Endothelial cell of umbilical vein (primary cell): ENCODE results near the gene TIMM17A. TPM values are rescaled to one million over a fixed set of nuclear protein-coding genes. Genes with fewer than 3 reads are reported as not detected.

Source experiments
- BruUV-seq: library from RNA; stranded (reverse); fragments of 400-500 nt; replicated peaks from 2 replicates; lab custom pipeline; 2021; lab: Mats Ljungman, UMichigan
- CTCF ChIA-PET: fragments of 300-600, 350-600 bp; sonication (Branson Sonifier 250); formaldehyde crosslinking; loops from one replicate; lab custom pipeline; 2021; ENCODE audit warnings: antibody characterized with exemption, inconsistent platforms; lab: Charles Lee
- POLR2A ChIA-PET: fragments of 300-600, 350-600 bp; sonication (Branson Sonifier 250); formaldehyde crosslinking; loops from one replicate; lab custom pipeline; 2021; ENCODE audit warnings: antibody characterized with exemption, inconsistent platforms; lab: Charles Lee
- DNase-seq: peaks from one replicate; pipeline ENCODE4 v3.0.0-alpha.2; 2011; ENCODE audit warnings: low read depth, low spot score
- FAIRE-seq: peaks from 2 replicates; lab custom pipeline; 2011; peaks lifted over from hg19 to GRCh38; lab: Jason Lieb, UNC
- H2AFZ ChIP-seq: 2 replicates; pipeline ENCODE4 v1.6.0; 2012; ENCODE audit warnings: low read depth, low read length, control low read depth, inconsistent platforms
- H3K27ac ChIP-seq: 2 replicates; pipeline ENCODE4 v1.5.1; 2011; ENCODE audit warnings: low read depth, mild to moderate bottlenecking, control low read depth, low read length, moderate library complexity; ENCODE audit not compliant: insufficient read depth
- H3K27me3 ChIP-seq, 2 experiments: 2 replicates each; pipeline versions ENCODE4 v1.6.0 to v1.6.1; 2011; ENCODE audit warnings: low read length in 2 of 2, mixed read lengths in 1 of 2; ENCODE audit not compliant: control insufficient read depth in 2 of 2, insufficient read depth in 2 of 2
- H3K36me3 ChIP-seq, 2 experiments: 2 replicates in 1 of 2; 3 replicates in 1 of 2; pipeline ENCODE4 v1.5.1; 2011; ENCODE audit warnings: low read length in 2 of 2, mild to moderate bottlenecking in 1 of 2, moderate library complexity in 1 of 2; ENCODE audit not compliant: control insufficient read depth in 2 of 2, insufficient read depth in 2 of 2; ENCODE audit errors: extremely low read depth in 1 of 2
- H3K4me1 ChIP-seq: 3 replicates; pipeline ENCODE4 v1.5.1; 2011; ENCODE audit warnings: mild to moderate bottlenecking, low read length; ENCODE audit not compliant: control insufficient read depth, insufficient read depth; ENCODE audit errors: extremely low read depth
- H3K4me2 ChIP-seq: 2 replicates; pipeline ENCODE4 v1.6.1; 2011; ENCODE audit warnings: low read length, control low read depth, mixed read lengths; ENCODE audit not compliant: insufficient read depth
- H3K4me3 ChIP-seq, 3 experiments: fragments of 200-600 bp in 1 of 3; sonication (generic), shearing (Covaris generic) in 1 of 3; replicated peaks in 1 of 3; 2 replicates each; pipeline ENCODE4 v1.5.1; 2011 to 2016; ENCODE audit warnings: control low read depth in 3 of 3, low read length in 3 of 3, mild to moderate bottlenecking in 2 of 3, inconsistent platforms in 1 of 3, low read depth in 1 of 3, moderate library complexity in 1 of 3; ENCODE audit not compliant: insufficient read depth in 1 of 3
- H3K79me2 ChIP-seq: 2 replicates; pipeline ENCODE4 v1.6.0; 2012; ENCODE audit warnings: low read length, inconsistent platforms; ENCODE audit not compliant: control insufficient read depth, insufficient read depth
- H3K9ac ChIP-seq: replicated peaks from 2 replicates; pipeline ENCODE3; 2011; ENCODE audit warnings: low read length, control low read depth; ENCODE audit not compliant: insufficient read depth; ENCODE audit errors: extremely low read depth
- H3K9me1 ChIP-seq: replicated peaks from 3 replicates; pipeline ENCODE4 v1.6.0; 2011; ENCODE audit warnings: mild to moderate bottlenecking, low read length; ENCODE audit not compliant: control insufficient read depth, insufficient read depth; ENCODE audit errors: extremely low read depth
- H3K9me3 ChIP-seq: replicated peaks from 2 replicates; pipeline ENCODE4 v1.5.1; 2012; ENCODE audit warnings: low read length, inconsistent platforms; ENCODE audit not compliant: control insufficient read depth, insufficient read depth
- H4K20me1 ChIP-seq: replicated peaks from 2 replicates; pipeline ENCODE3; 2011; ENCODE audit warnings: mild to moderate bottlenecking, low read length; ENCODE audit not compliant: control insufficient read depth, insufficient read depth; ENCODE audit errors: extremely low read depth
- EZH2 ChIP-seq: IDR thresholded peaks from 2 replicates; pipeline ENCODE4 v1.6.1; 2012; ENCODE audit warnings: borderline replicate concordance, low read depth, mild to moderate bottlenecking, moderate library complexity, low read length, inconsistent platforms; ENCODE audit not compliant: severe bottlenecking
- FOS ChIP-seq: IDR thresholded peaks from 2 replicates; pipeline ENCODE4 v1.6.1; 2011; ENCODE audit warnings: mild to moderate bottlenecking, low read length, moderate library complexity, borderline replicate concordance; ENCODE audit not compliant: insufficient read depth
- GATA2 ChIP-seq: IDR thresholded peaks from 2 replicates; pipeline ENCODE4 v1.7.0; 2011; ENCODE audit warnings: low read depth, mild to moderate bottlenecking, moderate library complexity, mixed read lengths, low read length; ENCODE audit not compliant: insufficient read length, insufficient read depth
- JUN ChIP-seq: IDR thresholded peaks from 2 replicates; pipeline ENCODE4 v1.6.1; 2011; ENCODE audit warnings: borderline replicate concordance, low read depth; ENCODE audit not compliant: insufficient read length, insufficient read depth
- MYC ChIP-seq: IDR thresholded peaks from one replicate; pipeline ENCODE4 v1.6.1; 2011; ENCODE audit warnings: mild to moderate bottlenecking, low read depth, low read length
- POLR2A ChIP-seq: IDR thresholded peaks from 2 replicates; pipeline ENCODE4 v1.6.1; 2012; ENCODE audit warnings: low read depth, mild to moderate bottlenecking, control low read depth, low read length
- POLR2AphosphoS5 ChIP-seq: IDR thresholded peaks from 2 replicates; pipeline ENCODE4 v1.6.1; 2012; ENCODE audit warnings: low read depth, mild to moderate bottlenecking, control low read depth, low read length, moderate library complexity; ENCODE audit not compliant: insufficient read depth
- dilution Hi-C: fragments of 300-500 bp; cut with MboI; formaldehyde crosslinking; loops from one replicate; pipeline ENCODE4 v1.15.0; 2019; ENCODE audit warnings: low sequenced_read_pairs; ENCODE audit not compliant: extremely low pct_ligation_motif_present
- intact Hi-C: fragments of 100-400 bp; cut with micrococcal nuclease; formaldehyde crosslinking; loops from one replicate; pipeline ENCODE4 v1.10.0; 2022
- polyA plus RNA-seq, 4 experiments: library from polyadenylated mRNA; depleted of rRNA in 3 of 4; stranded (reverse) in 3 of 4; unstranded in 1 of 4; fragments of >200 nt; gene quantifications; 2 replicates each; pipeline versions ENCODE4 v1.2.1 to v1.2.3, GENCODE V29; 2011 to 2012; ENCODE audit warnings: missing spikeins in 1 of 4
- total RNA-seq: library from RNA; stranded (reverse); gene quantifications from 2 replicates; pipeline ENCODE4 v1.2.3, GENCODE V29; 2021
- TF ChIP-seq, protein P1 (sequence below): IDR thresholded peaks from 2 replicates; pipeline ENCODE4 v1.6.1; 2011; ENCODE audit not compliant: insufficient read depth, insufficient read length
- TF ChIP-seq, protein P2 (sequence below), 2 donors: IDR thresholded peaks; 1 replicate in 1 of 2; 2 replicates in 1 of 2; pipeline ENCODE4 v1.5.1; 2011; ENCODE audit warnings: low read length in 2 of 2, mild to moderate bottlenecking in 2 of 2, moderate library complexity in 2 of 2, control low read depth in 1 of 2, inconsistent platforms in 1 of 2, low read depth in 1 of 2; ENCODE audit not compliant: insufficient read depth in 1 of 2; ENCODE audit errors: extremely low read depth in 1 of 2

Gene TIMM17A
- total and polyA plus RNA-seq, 2 donors (not counting 3 experiments of a cell fraction or from before 2014, with no cell fraction given) = 57.9 to 105 TPM

DNA sequence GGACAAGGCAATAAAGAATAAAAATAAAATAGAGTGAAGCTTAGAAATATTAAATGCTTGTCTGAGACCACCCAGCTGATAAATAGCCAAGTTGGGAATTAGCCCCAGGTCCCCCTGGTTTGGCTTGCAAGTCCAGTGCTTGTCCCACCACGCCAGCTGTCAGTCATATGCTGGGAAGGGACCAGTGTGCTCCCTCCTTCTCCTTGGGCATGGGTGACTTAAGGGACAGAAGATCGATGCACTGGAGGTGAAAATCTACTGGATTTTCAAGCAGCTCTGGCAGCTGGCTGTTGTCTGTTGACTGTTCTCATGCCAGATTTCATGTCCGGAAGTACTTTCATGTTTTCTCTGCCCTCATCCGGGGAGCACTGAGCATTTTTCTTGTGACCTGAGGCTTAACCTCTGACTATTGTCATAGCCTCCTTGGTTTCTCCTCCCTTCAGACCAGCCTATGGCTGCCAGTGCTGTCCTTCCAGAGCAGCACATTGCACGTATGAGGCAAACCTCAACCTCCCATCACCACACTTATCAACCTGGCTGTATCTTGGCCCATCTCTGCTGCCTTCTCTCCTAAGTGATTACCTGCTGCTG lies 21.4 kb upstream of the TIMM17A start:
- TF ChIP-seq FOS = no peak
- TF ChIP-seq POLR2A = no peak
- TF ChIP-seq EZH2 = no peak
- no peak for TF ChIP-seq MYC
- no peak for TF ChIP-seq JUN
- TF ChIP-seq, protein P1, sequence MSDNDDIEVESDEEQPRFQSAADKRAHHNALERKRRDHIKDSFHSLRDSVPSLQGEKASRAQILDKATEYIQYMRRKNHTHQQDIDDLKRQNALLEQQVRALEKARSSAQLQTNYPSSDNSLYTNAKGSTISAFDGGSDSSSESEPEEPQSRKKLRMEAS = no peak
- TF ChIP-seq POLR2AphosphoS5 = no peak
- no peak for TF ChIP-seq GATA2
- TF ChIP-seq, protein P2, sequence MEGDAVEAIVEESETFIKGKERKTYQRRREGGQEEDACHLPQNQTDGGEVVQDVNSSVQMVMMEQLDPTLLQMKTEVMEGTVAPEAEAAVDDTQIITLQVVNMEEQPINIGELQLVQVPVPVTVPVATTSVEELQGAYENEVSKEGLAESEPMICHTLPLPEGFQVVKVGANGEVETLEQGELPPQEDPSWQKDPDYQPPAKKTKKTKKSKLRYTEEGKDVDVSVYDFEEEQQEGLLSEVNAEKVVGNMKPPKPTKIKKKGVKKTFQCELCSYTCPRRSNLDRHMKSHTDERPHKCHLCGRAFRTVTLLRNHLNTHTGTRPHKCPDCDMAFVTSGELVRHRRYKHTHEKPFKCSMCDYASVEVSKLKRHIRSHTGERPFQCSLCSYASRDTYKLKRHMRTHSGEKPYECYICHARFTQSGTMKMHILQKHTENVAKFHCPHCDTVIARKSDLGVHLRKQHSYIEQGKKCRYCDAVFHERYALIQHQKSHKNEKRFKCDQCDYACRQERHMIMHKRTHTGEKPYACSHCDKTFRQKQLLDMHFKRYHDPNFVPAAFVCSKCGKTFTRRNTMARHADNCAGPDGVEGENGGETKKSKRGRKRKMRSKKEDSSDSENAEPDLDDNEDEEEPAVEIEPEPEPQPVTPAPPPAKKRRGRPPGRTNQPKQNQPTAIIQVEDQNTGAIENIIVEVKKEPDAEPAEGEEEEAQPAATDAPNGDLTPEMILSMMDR (IDR thresholded peaks at IDR 0.05; ENCODE audit: extremely low read depth in 1 of 2, insufficient read depth in 1 of 2, low read depth in 1 of 2, low read length in 2 of 2) = no peak
- POLR2A ChIA-PET = no interaction called here
- DNase-seq (no peak), FAIRE-seq (no peak)
- intact Hi-C loops = loop anchor here (2.0 kb wide), 1 partner anchor 13 kb away; the partner anchor contains the start of gene LMOD1
- CTCF ChIA-PET = interaction anchor here (1.0 kb wide), 1 partner anchor 13 kb away, joined by 3 read pairs; the partner anchor contains the start of gene LMOD1
- Histone ChIP-seq H3K27ac (no peak overlapping the region), H3K9me1 (no peaks in the 10 kb centered on the region), H3K9me3 (no peaks in the 10 kb centered on the region), H3K9ac (no peak overlapping the region), H3K27me3 (peaks cover 8 to 11% of the 10 kb centered on the region in 2 experiments), H3K36me3 (no peaks in the 10 kb centered on the region), H2AFZ (no peak overlapping the region), H4K20me1 (no peaks in the 10 kb centered on the region), H3K4me1 (no peaks in the 10 kb centered on the region), H3K79me2 (no peaks in the 10 kb centered on the region), H3K4me3 (no peak overlapping the region), H3K4me2 (no peak overlapping the region)
- dilution Hi-C loops = no loop called here
- no TSS peak for BruUV-seq
